Suprapubic skin (tissue), 4 donors: ENCODE measurements around the gene SEPTIN12.

Source experiments
- EP300 ChIP-seq: sonication (generic); formaldehyde crosslinking; IDR thresholded peaks from one replicate; pipeline ENCODE4 v1.6.1; 2017; ENCODE audit warnings: antibody characterized with exemption
- POLR2AphosphoS5 ChIP-seq, 3 donors: sonication (generic); formaldehyde crosslinking; IDR thresholded peaks; one replicate each; pipeline ENCODE4 v1.6.1; 2017; ENCODE audit warnings: antibody characterized with exemption in 3 of 3

GRCh38 chr16:4813251-4814003 is 25.3 kb upstream of the SEPTIN12 start:
- TF ChIP-seq EP300: no peak
- no peak for TF ChIP-seq POLR2AphosphoS5 (IDR thresholded peaks at IDR 0.05)
